IPS-18c (cell line): ENCODE data around the gene CYB561D1.

ENCODE experiments used
- H3K4me3 ChIP-seq: 2 replicates; pipeline ENCODE4 v1.7.0; 2013; ENCODE audit warnings: low read depth, mild to moderate bottlenecking, low read length, moderate library complexity; ENCODE audit not compliant: insufficient read depth
- H3K9me3 ChIP-seq: one replicate; pipeline ENCODE4 v1.6.1; 2013; ENCODE audit warnings: mild to moderate bottlenecking, low read length, moderate library complexity; ENCODE audit not compliant: control insufficient read depth, insufficient read depth

The CYB561D1 gene

DNA sequence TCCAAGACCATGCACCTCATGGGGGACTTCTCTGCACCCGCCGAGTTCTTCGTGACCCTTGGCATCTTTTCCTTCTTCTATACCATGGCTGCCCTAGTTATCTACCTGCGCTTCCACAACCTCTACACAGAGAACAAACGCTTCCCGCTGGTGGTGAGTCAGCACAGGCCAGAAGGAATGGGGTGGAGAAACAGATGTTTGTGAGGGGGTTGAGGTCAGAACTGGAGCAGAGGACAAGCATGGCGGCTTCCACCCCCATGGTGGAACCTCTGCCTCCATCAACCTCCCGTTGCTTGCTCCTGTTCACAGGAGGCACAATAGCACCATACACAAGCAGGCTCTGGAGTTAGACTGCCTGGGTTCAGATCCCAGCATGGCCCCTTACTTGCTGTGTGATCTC lies 17.1 kb upstream of the CYB561D1 start:
- Histone ChIP-seq H3K4me3 (no peak overlapping the region), H3K9me3 (no peaks in the 10 kb centered on the region)

DNA sequence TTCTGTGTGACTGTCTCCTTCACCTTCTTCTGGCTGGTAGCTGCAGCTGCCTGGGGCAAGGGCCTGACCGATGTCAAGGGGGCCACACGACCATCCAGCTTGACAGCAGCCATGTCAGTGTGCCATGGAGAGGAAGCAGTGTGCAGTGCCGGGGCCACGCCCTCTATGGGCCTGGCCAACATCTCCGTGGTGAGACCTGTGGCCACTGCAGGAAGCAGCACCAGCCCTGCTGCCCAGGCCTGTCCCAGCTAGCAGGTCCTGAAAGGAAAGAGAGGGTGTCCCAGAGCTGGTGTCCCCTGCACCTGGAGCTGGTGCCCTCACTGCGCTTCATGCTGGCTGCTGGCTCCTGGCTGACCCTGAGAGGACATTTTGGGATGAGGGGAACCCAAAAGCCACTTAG lies 16.1 kb upstream of the CYB561D1 start:
- Histone ChIP-seq H3K9me3 (no peaks in the 10 kb centered on the region), H3K4me3 (no peak overlapping the region)

DNA sequence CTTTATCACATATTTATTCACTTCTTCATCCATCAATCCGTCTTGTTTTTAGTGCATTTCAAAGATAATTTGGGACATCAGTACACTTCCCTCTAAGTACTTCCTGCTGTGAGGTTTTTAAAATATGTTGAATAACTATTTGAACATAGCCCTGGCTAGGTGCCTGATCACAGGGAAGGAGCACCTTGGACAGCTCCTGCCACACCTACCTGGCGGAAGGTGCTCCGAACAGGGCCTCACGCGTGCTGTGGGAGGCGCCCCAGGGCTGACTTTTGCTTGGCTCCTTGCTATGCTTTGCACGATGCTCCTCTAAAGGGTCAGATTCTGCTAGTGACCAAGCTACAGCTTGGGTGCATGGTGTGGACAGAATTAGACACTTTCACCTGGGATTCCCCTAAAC lies 15.1 kb upstream of the CYB561D1 start:
- no peak overlapping the region for H3K4me3 ChIP-seq
- H3K9me3 ChIP-seq: peaks cover 2% of the 10 kb centered on the region

DNA sequence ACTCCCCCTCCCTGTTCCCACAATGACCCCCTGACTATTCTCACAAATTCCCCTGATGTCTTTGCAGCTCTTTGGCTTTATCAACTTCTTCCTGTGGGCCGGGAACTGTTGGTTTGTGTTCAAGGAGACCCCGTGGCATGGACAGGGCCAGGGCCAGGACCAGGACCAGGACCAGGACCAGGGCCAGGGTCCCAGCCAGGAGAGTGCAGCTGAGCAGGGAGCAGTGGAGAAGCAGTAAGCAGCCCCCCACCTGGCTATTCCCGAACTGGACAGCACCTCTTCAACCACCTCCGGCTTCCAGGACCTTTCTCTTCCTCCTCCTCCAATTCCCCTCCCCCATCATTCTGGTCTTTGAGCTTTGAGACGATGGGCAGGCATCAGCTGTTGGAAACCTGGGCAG lies 14.6 kb upstream of the CYB561D1 start:
- peaks cover 2% of the 10 kb centered on the region for H3K9me3 ChIP-seq

DNA sequence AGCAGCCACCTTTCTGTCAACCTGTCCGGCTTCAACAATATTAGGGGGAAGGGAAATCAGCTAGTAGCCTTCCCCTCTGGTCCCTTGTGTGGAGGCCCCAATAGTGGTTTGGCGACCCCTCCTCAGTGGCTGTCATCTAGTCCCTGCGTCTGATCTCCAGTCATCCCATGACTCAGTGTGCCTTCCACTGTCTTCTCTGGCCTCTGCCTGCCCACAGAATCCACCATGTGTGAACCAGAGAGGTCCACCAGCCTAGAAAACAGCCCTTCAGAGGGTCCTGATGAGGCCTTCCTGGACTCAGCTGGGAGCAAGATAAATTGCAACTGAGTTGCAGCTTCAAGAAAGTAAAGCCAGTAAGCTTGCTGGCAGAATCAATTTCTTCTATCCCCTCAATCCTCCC lies 14.0 kb upstream of the CYB561D1 start:
- H3K9me3 ChIP-seq: peaks cover 2% of the 10 kb centered on the region
- H3K4me3 ChIP-seq: no peak overlapping the region

More for the DNA sequence above, 14.6 kb upstream of the CYB561D1 start:
- no peak overlapping the region for H3K4me3 ChIP-seq

DNA sequence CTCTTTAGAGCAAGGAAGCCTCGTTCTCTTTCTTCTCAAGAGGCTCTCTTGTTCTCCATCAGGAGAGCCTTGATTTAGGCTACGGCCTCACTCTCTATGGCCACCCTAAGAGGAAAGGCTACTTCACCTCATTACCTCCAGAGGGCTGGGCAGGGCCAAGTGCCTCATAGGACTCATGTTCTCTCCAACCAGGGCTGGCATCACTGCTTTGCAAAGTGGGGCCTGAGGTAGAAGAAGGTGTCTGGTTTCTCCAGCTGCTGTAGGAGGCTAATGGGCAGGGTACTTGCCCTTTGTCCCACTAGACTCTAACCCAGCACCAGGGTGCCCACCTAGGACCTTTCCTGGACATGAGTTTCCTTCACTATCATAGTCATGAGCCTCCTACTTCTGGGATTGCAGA lies 12.2 kb upstream of the CYB561D1 start:
- H3K9me3 ChIP-seq: peaks cover 2% of the 10 kb centered on the region
- H3K4me3 ChIP-seq: no peak overlapping the region

DNA sequence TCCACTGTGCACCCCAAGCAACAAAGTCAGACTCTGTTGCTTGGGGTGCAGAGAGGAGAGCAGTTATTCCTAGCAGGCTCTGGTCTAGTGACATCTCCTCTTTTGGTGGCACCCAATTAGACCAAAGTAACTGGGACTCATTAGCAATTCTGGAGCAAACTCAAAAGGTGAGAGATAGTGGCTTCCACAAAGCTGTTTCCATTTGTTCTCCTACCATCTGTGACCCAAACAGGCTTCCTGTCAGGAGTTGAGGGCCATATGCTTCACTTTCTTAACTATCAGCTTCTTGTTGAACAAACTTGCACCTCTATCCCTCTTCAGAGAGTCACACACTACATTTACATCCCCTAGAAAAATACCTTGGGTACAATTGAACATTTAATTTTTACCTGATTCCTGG lies 11.7 kb upstream of the CYB561D1 start:
- peaks cover 2% of the 10 kb centered on the region for H3K9me3 ChIP-seq
- no peak overlapping the region for H3K4me3 ChIP-seq

DNA sequence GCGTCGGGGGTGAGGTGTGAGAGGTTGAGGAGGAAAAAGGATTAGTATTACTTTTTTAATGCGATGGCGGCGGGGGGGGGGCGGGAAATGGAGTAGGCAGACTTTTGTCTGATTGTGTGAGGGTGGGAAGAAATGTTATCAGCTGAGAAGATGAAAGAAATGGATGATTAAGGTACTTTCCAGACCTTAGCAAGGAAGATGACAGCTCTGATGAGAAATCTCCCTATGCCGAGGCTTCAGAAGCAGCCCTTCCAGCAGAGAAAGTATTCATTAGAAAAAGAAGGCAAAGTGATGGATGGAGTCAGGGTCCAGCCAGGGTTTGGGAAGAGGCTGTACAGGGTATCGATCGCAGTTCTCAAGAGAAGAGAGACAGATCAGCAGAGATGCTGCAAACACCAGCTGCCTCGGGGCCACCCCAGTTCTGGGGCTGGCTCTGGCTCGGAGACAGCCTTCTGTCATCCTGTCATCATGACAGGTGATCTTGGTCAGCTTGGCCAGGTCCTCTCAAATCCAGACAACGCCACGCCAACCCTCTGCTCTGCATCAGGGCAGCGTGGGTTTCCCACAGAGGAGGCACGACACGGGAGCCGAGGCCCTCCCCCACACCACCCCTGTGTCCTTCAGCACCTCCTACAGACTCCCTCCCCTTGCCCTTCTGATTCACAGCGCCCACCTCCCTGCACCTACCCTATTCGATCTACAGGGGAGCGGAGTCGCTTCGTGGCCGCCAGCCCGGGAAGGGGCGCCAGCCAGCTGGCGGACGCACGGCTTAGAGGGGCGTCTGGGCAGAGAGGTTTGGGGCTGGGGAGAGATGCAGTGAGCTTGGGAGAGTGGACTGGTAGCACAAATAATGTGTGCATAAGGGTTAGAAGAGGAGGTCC lies 10.9 kb upstream of the CYB561D1 start:
- peaks cover 2% of the 10 kb centered on the region for H3K9me3 ChIP-seq
- peak overlapping the region; percentile 83 for H3K4me3 ChIP-seq

DNA sequence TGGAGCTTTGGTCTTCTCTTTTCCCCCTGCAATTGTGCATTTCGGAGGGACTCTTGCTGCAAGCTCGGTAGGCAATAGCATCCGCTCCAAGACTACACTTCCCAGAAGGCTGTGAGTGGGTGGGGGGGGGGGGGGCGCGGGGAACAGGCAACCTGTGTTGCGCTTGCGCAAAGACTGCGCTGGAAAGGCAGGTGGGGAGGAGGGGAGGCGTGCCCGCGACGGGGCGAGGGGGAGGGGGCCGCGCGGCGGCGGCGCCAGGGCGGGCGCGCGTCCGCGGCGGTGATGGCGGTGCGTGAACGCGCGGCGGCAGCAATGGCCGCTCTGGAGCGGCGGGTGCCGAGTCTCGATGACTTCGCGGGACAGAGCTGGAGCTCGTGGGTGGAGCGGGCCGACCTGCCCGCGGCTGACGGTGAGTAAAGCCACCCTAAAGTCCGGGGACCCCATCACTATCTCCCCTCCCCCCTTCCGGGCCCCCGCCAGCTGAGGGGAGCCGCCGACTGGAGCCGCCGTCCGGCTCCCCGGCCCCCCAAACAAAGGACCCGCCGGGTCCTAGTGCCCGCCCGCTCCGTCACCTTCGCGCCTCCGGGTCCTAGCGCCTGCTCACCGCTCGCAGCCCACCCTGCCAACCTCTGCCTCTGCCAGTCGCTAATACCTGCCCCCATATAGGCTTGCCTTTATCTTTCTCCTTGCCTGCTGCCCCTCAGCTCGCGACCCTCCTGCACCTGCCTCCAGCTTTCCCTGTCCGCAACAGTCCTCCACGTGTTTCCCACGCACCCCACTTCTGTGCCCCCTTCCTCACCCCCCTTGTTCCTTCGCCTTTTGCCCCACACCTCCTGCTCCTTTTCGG lies 10.0 kb upstream of the CYB561D1 start, which contains the start of gene ATXN7L2:
TSS of gene ATXN7L2 (plus strand) at position 234 of the 847 bp plus-strand sequence. CDS start at position 283, 49 bp downstream.
- H3K9me3 ChIP-seq: peaks cover 2% of the 10 kb centered on the region
- H3K4me3 ChIP-seq: peak within 1 kb of the TSS; percentile 83

DNA sequence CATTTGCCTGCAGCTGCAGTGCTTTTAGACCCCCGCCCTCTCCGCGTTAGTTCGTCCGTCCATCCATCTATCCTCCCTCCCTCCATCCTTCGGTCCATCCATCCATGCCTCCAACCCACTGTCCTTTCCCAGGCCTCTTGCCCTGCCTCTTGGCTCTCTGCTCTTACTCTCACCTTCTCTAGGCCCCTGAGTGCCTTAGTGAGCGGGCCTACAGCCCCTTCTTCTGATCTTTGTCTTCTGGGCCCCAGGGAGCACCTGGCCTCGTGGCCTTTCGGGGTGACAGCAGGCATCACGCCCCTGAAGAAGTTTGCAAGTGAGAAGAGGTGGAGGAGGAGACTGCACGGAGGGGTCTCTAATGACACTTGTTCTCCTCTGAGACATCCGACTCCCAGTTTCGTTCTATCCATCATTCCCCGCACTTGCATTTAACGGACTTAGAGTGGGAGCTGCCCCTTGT lies 9.3 kb upstream of the CYB561D1 start:
- Histone ChIP-seq H3K4me3 (peak overlapping the region; percentile 65), H3K9me3 (peaks cover 2% of the 10 kb centered on the region)

DNA sequence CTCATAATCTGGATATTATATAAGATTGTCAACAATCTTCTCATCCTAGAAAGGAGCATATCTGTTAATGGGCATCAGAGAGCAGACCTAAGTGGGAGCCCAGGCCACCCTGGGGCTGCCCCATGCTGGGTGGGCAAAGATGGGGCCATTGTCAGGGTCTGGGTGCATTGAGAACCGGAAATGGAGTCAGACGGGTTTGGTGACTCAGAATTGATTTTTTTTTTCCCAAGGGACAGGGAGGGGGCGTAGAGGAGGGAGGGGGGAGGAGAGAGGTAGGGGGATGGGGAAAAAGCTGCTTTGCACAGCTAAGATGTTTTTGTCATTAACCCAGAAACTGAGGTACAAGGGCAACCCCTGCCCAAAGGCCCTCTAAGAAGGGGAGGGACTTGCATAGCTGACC lies 8.9 kb upstream of the CYB561D1 start:
- peaks cover 2% of the 10 kb centered on the region for H3K9me3 ChIP-seq
- peak overlapping the region; percentile 65; the same call in 1 of the 2 replicates for H3K4me3 ChIP-seq

DNA sequence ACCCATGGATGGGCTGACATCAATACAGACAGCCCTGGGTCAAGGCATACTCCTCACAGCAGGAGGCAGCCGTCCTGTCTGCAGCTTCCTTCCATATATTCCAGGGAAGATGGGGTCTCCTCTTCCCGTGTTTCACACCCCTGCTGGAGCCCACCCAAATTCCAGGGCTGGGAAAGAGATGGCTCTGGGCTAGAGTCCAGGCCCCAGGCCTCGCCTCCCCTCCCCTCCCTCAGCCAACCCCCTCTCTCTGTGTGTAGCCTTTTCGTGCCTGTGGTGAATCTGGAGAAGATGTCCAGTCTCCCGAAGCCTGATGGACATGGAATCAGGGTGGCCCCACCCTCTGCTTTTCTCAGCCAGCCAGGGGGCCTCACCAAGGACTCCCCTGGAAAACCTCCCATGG lies 6.6 kb upstream of the CYB561D1 start:
- H3K4me3 ChIP-seq: no peak overlapping the region
- peaks cover 2% of the 10 kb centered on the region for H3K9me3 ChIP-seq

DNA sequence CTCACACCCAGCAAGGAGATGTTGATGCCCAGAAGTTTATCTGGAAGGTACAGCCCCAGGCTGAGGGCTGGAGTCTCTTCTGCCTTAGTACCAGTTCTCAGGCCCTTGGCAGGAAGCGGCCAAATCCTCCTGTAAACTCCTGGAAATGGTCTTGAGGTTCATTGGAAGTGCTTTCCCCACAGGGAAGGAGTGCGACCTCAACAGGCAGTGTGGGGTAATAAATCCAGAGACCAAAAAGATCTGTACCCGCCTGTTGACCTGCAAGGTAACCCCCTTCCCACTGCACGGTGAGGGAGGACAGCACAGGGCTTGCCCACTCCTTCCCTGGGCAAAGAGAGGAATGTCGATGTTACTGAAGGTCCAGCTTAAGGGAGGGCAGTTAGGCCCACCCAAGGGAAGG lies 5.7 kb upstream of the CYB561D1 start:
- Histone ChIP-seq H3K9me3 (peaks cover 2% of the 10 kb centered on the region), H3K4me3 (no peak overlapping the region)

DNA sequence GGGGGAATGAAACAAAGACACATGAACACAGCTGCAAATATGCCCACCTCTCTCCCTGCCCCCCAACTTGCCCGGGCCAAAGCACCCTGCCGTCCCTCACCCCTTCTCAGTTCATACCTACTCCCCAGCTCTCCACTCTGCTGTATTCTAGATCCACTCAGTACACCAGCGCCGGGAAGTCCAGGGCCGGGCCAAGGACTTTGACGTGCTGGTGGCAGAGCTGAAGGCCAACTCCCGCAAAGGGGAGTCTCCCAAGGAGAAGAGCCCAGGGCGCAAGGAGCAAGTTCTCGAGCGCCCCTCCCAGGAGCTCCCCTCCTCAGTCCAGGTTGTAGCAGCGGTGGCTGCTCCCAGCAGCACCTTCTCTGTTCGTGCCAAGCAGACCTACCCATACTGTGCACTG lies 5.2 kb upstream of the CYB561D1 start:
- Histone ChIP-seq H3K4me3 (no peak overlapping the region), H3K9me3 (no peaks in the 10 kb centered on the region)

DNA sequence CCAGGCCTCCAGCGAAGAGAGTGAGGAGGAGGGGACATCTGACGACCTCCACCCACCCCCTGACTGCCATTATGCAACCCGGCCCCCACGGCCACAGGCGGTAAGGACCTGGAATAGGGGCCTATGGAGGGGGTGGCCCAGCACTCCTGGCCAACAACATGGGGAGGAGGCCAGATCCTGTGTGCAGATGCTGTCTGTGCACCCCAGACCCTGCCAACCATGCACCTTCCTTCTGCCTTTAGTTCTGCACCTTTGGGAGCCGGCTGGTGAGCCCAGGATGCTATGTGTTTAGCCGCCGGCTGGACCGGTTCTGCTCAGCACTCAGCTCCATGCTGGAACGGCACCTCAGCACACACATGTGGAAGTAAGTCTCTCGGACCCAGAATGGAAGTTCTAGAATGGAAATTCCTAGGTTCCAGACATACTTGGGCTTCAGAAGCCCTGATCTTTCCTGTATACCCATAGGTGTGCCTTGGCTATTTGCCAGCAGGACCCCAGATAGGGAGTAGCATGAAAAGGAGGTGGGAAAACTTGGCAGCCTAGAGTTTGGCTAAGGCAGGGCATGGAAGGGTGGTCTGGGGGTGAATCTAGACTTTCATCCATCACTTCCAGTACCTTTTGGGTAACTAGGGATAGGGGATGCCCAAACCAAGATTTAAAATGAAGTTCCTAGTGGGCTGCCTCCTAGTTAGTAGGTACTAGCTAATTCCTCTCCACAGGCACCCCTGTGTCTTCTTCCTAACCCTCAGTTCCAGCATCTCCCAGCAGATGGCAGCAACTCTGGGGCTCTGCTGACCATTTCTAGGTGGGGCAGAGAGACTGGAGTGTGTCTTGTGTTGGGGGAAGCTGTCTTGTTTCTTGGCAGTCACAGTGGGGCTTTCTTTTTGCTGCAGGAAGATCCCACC lies 3.6 kb upstream of the CYB561D1 start:
- Histone ChIP-seq H3K9me3 (no peaks in the 10 kb centered on the region), H3K4me3 (no peak overlapping the region)

DNA sequence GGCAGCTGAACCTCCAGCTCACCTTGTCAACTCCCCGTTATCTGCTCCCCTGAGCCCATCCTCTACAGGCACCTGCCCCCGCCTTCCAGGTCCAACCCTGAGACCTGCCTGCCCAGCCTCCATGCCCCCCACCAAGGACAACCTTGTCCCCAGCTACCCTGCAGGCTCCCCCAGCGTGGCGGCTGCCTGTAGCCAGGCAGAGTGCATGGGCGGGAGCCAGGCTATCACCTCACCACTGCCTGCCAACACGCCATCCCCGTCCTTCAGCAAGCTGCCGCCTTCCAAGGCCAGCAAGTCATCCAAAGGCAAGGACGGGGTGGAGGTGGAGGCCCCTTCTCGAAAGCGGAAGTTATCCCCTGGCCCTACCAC lies 3.0 kb upstream of the CYB561D1 start:
- Histone ChIP-seq H3K4me3 (no peak overlapping the region), H3K9me3 (no peaks in the 10 kb centered on the region)

DNA sequence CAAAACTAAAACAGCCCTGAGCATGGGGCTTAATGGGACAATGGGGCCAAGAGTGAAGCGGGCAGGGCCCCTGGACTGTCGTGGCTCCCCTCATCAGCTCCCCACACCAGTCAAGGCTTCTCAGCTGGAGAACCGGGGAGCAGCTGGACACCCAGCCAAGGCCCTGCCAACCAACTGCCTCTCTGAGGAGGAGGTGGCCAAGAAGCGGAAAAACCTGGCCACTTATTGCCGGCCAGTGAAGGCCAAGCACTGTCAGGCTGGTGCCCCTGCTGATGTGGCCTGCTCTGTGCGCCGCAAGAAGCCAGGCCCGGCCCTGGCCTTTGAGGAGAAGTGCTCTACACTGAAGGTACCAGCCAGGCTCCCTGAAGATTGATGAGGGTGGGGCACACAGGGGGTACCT lies 2.5 kb upstream of the CYB561D1 start:
- H3K4me3 ChIP-seq: no peak overlapping the region
- H3K9me3 ChIP-seq: no peaks in the 10 kb centered on the region
